Caco-2 (cell line): ENCODE results near the gene PLPP3. TPM values are rescaled to one million over a fixed set of nuclear protein-coding genes. Genes with fewer than 3 reads are reported as not detected.
A peak's percentile ranks its signal among the peaks of the same experiment; 100 is the strongest.

Experiments
- BruUV-seq: library from RNA; stranded (reverse); fragments of 400-500 nt; replicated peaks from 2 replicates; lab custom pipeline; 2021; lab: Mats Ljungman, UMichigan
- CTCF ChIA-PET: fragments of 300-600 bp; sonication (Branson Sonifier 250); formaldehyde crosslinking; loops from one replicate; lab custom pipeline; 2022; ENCODE audit warnings: antibody characterized with exemption; lab: Charles Lee
- POLR2A ChIA-PET: fragments of 300-600 bp; sonication (Branson Sonifier 250); formaldehyde crosslinking; loops from one replicate; lab custom pipeline; 2022; ENCODE audit warnings: antibody characterized with exemption; lab: Charles Lee
- DNase-seq, 2 experiments: peaks; one replicate each; pipeline versions ENCODE4 v3.0.0 to v3.0.0-alpha.2; 2020 to 2022
- H3K27me3 ChIP-seq: replicated peaks from 2 replicates; pipeline ENCODE4 v1.6.0; 2011; ENCODE audit warnings: low read length; ENCODE audit not compliant: control insufficient read depth, insufficient read depth
- H3K36me3 ChIP-seq: 2 replicates; pipeline ENCODE4 v1.5.1; 2011; ENCODE audit warnings: low read length; ENCODE audit not compliant: control insufficient read depth, insufficient read depth
- H3K4me1 ChIP-seq: fragments of 250-450 bp; sonication (Bioruptor Pico); 2 replicates; pipeline ENCODE4 v1.5.1; 2020; ENCODE audit warnings: mild to moderate bottlenecking
- H3K4me3 ChIP-seq: 2 replicates; pipeline ENCODE4 v1.5.1; 2011; ENCODE audit warnings: low read depth, mild to moderate bottlenecking, control low read depth, low read length
- H3K9me3 ChIP-seq: fragments of 250-450 bp; sonication (Bioruptor Pico); 2 replicates; pipeline ENCODE4 v1.5.1; 2020; ENCODE audit warnings: mild to moderate bottlenecking, moderate library complexity
- H3K27ac Mint-ChIP-seq: one replicate; pipeline ENCODE4 v1.8.0; 2022; ENCODE audit warnings: mixed read lengths; ENCODE audit not compliant: unreplicated experiment
- H3K27me3 Mint-ChIP-seq: one replicate; pipeline ENCODE4 v1.8.0; 2022; ENCODE audit warnings: mixed read lengths; ENCODE audit not compliant: insufficient read depth, unreplicated experiment
- H3K36me3 Mint-ChIP-seq: one replicate; pipeline ENCODE4 v1.8.0; 2022; ENCODE audit warnings: mild to moderate bottlenecking, mixed read lengths; ENCODE audit not compliant: insufficient read depth, unreplicated experiment
- H3K4me1 Mint-ChIP-seq: one replicate; pipeline ENCODE4 v1.8.0; 2022; ENCODE audit warnings: low read depth, mixed read lengths; ENCODE audit not compliant: unreplicated experiment
- H3K4me3 Mint-ChIP-seq: one replicate; pipeline ENCODE4 v1.8.0; 2022; ENCODE audit warnings: mild to moderate bottlenecking, moderate library complexity, mixed read lengths; ENCODE audit not compliant: unreplicated experiment
- H3K9me3 Mint-ChIP-seq: one replicate; pipeline ENCODE4 v1.8.0; 2022; ENCODE audit warnings: mixed read lengths; ENCODE audit not compliant: unreplicated experiment
- CTCF ChIP-seq, 2 experiments: fragments of 200-600 bp in 1 of 2; IDR thresholded peaks; 1 replicate in 1 of 2; 2 replicates in 1 of 2; pipeline versions ENCODE4 v1.5.1 to v1.8.0; 2011 to 2022; ENCODE audit warnings: antibody characterized with exemption in 1 of 2, control low read depth in 1 of 2, inconsistent platforms in 1 of 2, low read depth in 1 of 2, low read length in 1 of 2, mild to moderate bottlenecking in 1 of 2, moderate library complexity in 1 of 2; ENCODE audit not compliant: insufficient read depth in 1 of 2, severe bottlenecking in 1 of 2, unreplicated experiment in 1 of 2
- intact Hi-C: fragments of 100-400 bp; cut with micrococcal nuclease; formaldehyde crosslinking; loops from one replicate; pipeline ENCODE4 v1.10.0; 2022; ENCODE audit not compliant: unreplicated experiment
- total RNA-seq: library from RNA; stranded (reverse); gene quantifications from 2 replicates; pipeline ENCODE4 v1.2.3, GENCODE V29; 2022

Gene PLPP3
- total RNA-seq, 1 experiment from 2014 or later, result 41.0 TPM

DNA sequence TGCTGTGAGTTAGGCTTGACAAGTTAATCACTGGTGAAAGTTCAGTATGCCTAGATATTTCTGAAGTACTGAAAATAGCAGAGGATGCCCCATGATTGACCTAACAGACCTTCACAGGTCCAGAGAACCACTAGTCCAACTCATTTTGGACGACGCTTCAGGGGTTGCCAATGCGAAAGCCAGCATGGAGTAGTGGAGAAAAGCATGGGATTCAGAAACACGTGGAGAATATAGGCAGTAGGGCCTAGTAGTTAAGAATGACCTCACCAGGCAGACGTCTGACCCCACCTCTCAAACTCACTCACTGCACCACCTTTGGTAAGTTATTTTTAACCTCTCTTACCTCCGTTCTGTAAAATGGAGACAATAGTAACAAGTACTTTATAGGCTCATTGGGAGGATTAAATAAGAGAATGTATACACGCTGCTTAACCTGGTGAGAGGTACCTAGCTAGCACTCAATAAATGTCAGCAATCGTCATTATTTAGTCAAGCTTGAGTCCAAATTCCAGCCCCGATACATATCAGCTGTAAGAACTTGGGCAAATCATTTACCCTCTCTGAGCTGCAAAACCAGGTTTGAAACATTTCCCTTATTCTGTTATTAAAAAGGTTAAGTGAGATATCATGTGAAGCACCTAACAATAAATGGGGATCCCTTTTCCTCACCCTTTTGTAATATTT, 13.2 kb downstream of the PLPP3 start:
- peak; percentile 40 to 55 for DNase-seq
- Mint-ChIP-seq H3K27ac (peak overlapping the region; percentile 70), H3K9me3 (no peaks in the 10 kb centered on the region), H3K4me1 (peaks cover 34% of the 10 kb centered on the region), H3K36me3 (peaks cover 41% of the 10 kb centered on the region), H3K4me3 (peak overlapping the region; percentile 55), H3K27me3 (no peaks in the 10 kb centered on the region)
- intact Hi-C loops, result loop anchor here (5.0 kb wide), 1 partner anchor 269 kb away; no protein-coding TSS in a partner anchor
- no TSS peak for BruUV-seq
- Histone ChIP-seq H3K27me3 (no peaks in the 10 kb centered on the region), H3K36me3 (no peaks in the 10 kb centered on the region), H3K4me1 (peaks cover 84% of the 10 kb centered on the region), H3K4me3 (no peak overlapping the region), H3K9me3 (no peaks in the 10 kb centered on the region)
- no peak for TF ChIP-seq CTCF (IDR thresholded peaks at IDR 0.05; ENCODE audit: insufficient read depth in 1 of 2, low read depth in 1 of 2, low read length in 1 of 2, severe bottlenecking in 1 of 2, unreplicated experiment in 1 of 2)
- ChIA-PET POLR2A (interaction anchor here (0.6 kb wide), 1 partner anchor 13 kb away, joined by 3 read pairs; no protein-coding TSS in a partner anchor), CTCF (interaction anchor here (1.1 kb wide), 1 partner anchor 9 kb away, joined by 4 read pairs; no protein-coding TSS in a partner anchor)

GRCh38 chr1:56564615-56565014, 14.7 kb downstream of the PLPP3 start:
- ChIA-PET POLR2A (no interaction called here), CTCF (no interaction called here)
- Histone ChIP-seq H3K4me1 (peaks cover 69% of the 10 kb centered on the region), H3K36me3 (no peaks in the 10 kb centered on the region), H3K27me3 (no peaks in the 10 kb centered on the region), H3K9me3 (no peaks in the 10 kb centered on the region), H3K4me3 (no peak overlapping the region)
- no peak overlapping the region for H3K27ac Mint-ChIP-seq
- peaks cover 25% of the 10 kb centered on the region for H3K4me1 Mint-ChIP-seq
- TF ChIP-seq CTCF (IDR thresholded peaks at IDR 0.05; ENCODE audit: insufficient read depth in 1 of 2, low read depth in 1 of 2, low read length in 1 of 2, severe bottlenecking in 1 of 2, unreplicated experiment in 1 of 2), result no peak
- H3K27me3 Mint-ChIP-seq, result no peaks in the 10 kb centered on the region
- no peaks in the 10 kb centered on the region for H3K9me3 Mint-ChIP-seq
- intact Hi-C loops, result loop anchor here (5.0 kb wide), 1 partner anchor 267 kb away; no protein-coding TSS in a partner anchor
- no TSS peak for BruUV-seq
- H3K36me3 Mint-ChIP-seq, result peaks cover 39% of the 10 kb centered on the region
- DNase-seq, result no peak
- H3K4me3 Mint-ChIP-seq, result no peak overlapping the region

- no peak overlapping the region for H3K27ac Mint-ChIP-seq
- H3K36me3 Mint-ChIP-seq, result peaks cover 42% of the 10 kb centered on the region
- no peaks in the 10 kb centered on the region for H3K27me3 Mint-ChIP-seq
- no peaks in the 10 kb centered on the region for H3K36me3 ChIP-seq
- BruUV-seq, result no TSS peak
- POLR2A ChIA-PET, result interaction anchor here (0.6 kb wide), 1 partner anchor 274 kb away, joined by 10 read pairs; no protein-coding TSS in a partner anchor
- CTCF ChIA-PET, result no interaction called here
- peaks cover 22% of the 10 kb centered on the region for H3K4me1 Mint-ChIP-seq
- intact Hi-C loops, result no loop called here
- H3K9me3 Mint-ChIP-seq, result no peaks in the 10 kb centered on the region
- H3K9me3 ChIP-seq, result no peaks in the 10 kb centered on the region
- H3K4me3 ChIP-seq, result no peak overlapping the region
- peaks cover 61% of the 10 kb centered on the region for H3K4me1 ChIP-seq
- no peak for DNase-seq
- no peak for TF ChIP-seq CTCF (IDR thresholded peaks at IDR 0.05; ENCODE audit: insufficient read depth in 1 of 2, low read depth in 1 of 2, low read length in 1 of 2, severe bottlenecking in 1 of 2, unreplicated experiment in 1 of 2)
- H3K27me3 ChIP-seq, result no peaks in the 10 kb centered on the region
- no peak overlapping the region for H3K4me3 Mint-ChIP-seq
Observed at GRCh38 chr1:56563568-56563967, 15.8 kb downstream of the PLPP3 start.
